MV-4-11 (cell line): Measurements from ENCODE around the gene ROBO1.

Experiments
- DNase-seq: peaks from one replicate; lab custom pipeline; 2025; lab: John Stamatoyannopoulos, UW

ROBO1 gene

DNA sequence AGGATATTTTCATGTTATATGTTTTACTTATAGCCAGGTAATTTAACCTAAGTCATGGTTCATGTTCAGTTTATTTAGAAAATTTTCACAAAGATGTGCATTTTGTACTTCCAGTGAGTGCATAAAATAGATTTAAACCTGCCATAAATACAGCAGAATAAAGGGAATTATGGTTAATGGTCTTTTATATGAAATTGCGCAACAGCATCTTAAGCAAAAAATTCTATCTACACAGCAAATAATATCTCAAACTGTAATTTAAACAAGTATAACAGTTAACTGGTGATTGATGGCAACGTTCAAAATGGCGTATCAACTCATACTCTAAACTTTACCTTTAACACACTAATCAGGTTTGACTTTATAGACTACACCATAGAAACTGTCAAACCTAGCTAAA is 97.6 kb downstream of the ROBO1 start:
- DNase-seq, result no peak

DNA sequence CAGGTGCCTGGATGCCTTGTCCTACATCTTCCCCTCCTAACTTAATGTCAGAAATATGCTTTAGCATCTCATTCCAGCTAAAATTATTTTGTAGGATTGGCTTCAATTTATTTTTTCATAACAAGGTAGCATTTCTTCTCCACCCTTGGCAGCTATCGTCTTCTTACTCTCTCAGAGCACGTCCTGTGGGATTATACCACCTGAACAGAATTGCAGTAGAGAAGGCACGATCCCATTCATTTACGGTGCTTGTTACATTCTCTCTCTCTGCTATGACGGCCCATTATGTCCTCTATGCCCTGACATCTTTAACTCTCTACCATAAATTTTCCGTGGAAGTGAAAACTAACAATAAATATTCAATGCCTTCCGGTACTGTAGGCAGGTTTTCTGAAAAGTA is 103.3 kb downstream of the ROBO1 start:
- DNase-seq, result no peak

DNA sequence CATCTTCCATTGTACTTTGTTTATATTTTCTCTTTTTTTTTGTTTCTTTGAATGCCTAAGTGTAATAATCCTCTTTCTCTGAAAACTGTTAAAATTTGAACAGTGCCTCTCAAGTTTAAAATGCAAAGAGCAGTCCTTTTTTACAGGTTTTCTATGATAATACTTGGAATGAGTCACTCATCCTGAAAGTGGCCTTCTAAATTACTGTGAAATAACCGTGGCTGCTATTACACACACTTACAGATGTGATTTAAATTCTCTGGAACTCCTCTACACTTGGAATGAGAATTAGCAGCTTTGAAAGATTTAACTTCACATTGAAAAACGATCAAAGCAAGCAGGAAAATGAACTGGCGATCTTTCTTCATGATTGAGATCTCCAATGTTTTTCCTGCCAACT is 105.9 kb downstream of the ROBO1 start:
- DNase-seq, result no peak

DNA sequence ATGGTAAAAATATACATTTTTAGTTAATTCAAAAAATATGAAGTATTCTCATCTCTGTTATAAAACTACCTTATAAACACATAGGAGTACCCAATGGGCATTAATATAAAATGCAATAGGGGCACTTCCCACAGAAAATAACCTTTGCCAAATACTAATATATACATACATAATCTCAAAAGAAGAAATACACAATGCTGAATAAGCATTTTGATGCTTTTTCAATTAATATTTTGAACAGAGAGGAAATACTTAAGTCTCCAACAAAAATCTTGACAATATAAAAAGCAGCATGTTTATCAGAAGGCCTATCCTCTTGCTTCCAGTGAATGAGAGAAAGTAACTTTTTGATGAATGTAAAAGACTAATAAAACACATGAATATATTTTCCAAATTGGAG is 110.7 kb downstream of the ROBO1 start:
- DNase-seq, result no peak

DNA sequence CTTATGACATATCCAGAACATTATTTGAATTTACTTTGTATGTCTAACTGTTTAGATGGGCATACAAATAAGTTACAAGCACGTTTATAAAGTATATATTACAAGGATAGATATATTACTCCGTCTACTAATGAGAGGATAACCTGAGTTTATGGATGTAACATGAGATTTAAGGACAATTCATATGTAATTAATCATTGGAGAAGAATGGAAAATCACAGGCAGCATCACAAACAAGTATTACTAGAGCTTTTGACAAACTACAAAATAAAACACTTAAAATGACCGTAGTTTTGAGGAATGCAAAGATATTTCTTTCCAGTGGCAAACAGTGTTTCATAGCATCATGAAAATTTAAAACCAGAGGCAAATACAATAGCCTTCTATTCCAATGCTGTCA is 113.8 kb downstream of the ROBO1 start:
- DNase-seq, result no peak

DNA sequence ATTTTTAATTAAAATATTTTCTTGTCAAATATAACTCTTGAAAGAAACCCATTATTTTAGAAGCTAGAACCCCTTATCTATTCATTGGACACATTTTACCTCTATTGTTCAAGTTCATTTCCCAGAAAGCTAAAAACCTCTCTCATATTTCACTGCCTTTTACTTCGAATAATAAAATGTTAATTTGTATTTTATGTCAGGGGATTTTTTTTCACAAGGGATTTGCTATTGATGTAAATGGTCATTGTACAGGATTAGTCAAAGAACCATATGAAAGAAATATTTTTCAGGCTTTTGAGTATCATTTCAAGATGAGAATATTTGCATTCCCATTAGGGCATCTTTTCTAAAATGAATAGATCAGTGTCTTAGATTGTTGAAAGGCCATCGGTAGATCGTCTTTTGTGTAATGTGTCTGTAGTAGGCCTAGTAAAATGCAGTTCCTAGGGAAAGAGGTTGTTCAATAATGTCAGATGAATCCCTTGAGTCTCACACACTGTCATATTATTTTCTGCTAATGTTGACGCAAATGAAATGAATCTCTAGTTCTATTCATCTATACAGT is 114.5 kb downstream of the ROBO1 start:
- DNase-seq, result no peak

DNA sequence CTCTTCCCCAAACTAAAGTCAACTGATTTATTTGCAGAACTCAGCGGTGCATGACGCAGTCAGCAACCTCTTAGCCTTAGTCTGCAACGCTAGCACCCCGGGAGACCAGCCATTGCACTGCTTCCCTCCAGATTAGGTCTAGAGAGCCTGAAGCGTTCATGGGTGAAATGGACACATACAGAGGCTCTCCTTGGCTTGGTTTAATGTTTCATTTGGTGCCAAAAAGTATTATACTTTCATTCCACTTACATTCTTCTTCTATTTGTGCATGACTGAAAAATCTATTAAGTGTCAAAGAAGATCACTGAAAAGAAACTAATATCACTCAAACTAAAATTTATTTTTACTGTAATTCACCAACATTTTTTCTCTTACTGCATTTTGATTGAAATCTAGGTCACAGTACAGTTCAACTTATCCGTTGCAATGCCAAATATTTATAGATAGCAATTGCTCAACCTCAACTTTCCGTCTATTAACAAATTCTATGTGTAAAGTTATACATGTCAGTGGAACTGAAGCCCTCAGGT is 116.2 kb downstream of the ROBO1 start:
- no peak for DNase-seq

DNA sequence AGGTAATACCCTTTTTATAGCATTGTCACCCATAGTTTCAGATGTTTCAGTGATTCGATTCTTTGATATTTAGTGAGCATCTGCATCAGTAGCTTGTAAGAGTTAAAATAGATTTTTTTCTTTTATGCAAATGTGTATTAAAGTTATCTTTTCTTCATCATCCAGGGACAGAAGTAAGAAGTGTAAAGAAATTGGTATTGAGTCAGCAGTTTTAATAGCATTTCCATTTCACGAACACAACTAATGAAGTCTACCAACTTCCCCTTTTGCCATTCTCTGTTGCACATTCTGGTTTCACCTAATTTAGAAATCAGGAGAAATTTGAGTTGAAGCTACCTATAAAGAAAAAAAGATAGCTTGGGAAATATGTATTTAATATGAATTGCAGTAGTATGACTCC is 127.9 kb downstream of the ROBO1 start:
- no peak for DNase-seq

DNA sequence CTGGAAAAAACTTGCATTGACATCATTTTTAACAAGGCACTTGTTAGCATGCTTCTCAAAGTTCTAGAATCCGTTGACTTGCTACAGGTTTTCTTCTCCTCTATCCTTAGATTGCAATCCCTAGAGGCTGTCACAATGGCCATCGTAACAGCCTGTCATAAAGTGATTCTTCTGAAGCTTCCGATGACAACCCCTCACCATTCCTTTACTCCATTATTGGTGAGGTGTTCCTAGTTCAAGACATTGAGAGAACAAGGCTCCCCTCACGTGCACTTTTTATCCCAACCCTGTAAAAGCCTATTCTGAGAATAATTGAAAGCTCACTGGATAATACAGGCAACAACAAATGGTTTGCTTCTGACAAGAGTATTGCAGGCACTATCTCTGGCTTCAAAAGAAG is 131.4 kb downstream of the ROBO1 start:
- DNase-seq, result no peak

DNA sequence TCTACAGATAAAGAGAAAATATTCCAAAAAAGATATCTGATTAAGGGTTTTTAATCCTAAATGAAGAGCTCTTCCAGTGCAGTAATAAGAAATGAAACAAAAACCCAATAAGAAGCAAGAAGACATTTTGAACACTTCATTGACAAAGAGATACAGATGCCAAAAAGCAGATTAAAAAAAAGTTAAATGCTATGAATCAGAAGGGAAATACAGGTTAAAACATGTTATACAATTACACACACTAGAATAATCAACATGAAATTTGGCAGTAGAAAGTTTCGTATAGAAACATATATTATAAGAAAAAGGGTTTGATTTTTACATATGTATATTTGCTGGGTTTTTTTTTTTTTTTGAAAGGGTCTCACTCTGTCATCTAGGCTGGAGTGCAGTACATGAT is 135.0 kb downstream of the ROBO1 start:
- DNase-seq, result no peak

DNA sequence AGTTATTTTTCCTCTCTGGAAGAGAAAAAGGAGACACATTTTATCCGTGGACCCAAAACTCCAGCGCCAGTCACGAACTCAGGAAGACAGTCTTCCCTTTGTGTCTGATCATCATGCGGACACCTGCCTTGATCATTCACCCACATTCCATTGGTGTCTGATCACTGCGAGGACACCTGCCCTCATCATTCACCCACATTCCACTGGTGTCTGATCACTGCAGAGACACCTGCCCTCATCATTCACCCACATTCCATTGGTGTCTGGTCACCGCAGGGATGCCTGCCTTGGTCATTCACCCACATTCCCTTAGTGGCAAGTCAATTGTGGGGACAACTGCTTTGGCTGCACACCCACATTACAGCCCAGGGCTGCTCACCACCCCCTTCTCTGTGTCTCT is 148.9 kb downstream of the ROBO1 start:
- DNase-seq, result no peak

DNA sequence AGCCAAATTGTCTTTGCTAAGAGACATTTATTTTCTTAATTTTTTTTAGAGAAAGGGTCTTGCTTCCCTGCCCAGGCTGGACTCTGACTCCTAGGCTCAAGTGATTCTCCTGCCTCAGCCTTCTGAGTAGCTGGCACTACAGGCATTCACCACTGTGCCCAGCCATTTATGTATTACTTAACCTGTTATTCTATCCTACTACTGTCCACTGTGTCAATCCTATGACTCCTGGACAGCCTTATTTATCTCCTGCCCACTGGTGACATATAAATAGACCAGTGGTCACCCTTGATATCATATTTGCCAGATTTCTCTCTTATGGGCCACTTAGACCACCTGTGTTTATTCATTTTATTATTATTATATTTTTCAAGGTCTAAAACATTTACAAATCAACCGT is 161.4 kb downstream of the ROBO1 start:
- DNase-seq, result no peak

DNA sequence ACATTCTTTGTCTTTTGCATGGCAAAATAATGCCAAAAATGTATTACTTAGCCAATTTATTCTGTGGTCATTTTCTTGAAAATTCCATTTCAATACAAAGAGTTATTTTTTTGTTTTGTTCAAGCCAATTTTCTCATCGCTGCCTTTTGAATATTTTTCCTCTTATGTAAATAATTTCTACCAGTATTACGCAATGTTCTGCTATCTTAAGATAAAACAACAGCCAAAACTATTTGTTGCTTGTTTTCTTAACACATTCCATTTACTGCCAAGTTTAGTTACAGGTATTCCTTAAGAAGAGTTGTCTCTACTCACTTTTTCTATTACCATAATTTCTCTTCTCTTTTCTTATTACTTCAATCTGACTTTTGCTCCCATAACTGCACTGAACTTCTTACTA is 163.1 kb downstream of the ROBO1 start:
- no peak for DNase-seq

DNA sequence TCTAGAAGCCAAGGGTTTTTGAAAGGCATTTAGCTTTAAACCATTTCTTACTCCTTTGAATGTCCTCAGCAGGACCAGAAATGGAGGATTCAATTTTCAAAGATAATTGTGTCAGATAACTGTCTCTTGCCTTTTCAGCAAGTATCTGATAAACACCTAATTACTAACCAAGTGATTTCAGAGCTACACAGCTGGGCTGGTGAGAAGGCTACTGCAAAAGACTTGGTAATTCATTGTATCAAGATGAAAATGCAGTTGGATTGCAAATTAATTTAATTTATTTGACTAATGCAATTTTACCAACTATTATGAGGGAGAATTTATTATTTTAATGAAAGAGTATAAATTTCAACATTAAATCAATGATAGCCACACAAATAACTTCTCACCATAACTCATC is 165.4 kb downstream of the ROBO1 start:
- DNase-seq, result no peak

DNA sequence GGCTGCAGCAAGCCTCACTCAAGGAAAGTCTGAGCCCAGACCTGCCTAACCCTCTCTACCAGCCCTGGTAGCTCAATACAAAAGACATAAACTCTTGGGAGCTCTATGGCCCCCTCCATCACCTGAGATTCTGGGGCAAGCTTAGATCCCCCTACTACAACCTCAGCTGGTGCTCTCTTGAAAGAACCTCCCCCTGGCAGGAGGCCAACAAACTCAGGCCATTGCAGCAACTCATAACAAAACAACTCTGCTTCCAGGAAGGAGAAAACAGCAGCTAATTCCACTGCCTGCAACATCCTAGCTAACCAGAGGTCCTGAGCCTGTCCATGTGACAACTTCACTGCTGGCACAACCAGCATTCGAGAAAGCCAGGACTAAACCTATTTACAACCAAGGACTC is 169.2 kb downstream of the ROBO1 start:
- DNase-seq, result no peak

DNA sequence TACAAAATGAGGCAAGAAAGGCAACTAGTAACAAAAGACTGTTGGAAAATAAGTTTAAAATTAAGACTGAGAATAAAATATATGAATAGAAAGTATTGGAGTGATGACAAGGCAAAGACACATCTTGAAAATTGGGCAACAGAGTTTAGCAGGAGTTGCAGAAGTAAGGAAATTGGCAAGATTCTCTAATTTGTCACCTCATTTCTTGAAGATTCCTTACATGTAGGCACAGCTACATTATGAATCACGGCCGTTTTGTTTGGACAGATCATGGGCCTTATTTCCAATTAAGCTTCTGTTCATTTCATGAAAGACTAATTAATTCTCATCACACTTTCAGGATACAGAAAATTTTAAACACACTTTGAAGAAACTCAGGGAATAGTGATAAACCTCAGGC is 170.1 kb downstream of the ROBO1 start:
- no peak for DNase-seq

DNA sequence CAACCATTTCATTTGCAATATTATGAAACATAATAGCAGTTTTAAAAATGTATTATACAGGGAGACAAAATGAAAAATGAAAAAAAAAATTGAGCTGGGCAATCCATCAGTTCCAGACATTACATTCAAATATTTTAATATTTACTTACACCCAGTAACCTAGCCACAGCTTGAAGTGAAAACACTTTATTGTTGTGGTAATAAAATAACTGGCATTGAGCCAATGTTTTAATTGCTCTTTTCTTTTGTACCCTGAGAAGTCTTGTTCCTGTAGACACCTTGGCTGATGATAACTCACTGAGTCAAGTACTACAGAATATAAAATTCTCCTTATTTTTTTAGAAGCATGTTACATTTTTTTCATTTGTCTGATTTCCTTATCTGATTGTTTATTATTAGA is 180.6 kb downstream of the ROBO1 start:
- DNase-seq, result no peak

DNA sequence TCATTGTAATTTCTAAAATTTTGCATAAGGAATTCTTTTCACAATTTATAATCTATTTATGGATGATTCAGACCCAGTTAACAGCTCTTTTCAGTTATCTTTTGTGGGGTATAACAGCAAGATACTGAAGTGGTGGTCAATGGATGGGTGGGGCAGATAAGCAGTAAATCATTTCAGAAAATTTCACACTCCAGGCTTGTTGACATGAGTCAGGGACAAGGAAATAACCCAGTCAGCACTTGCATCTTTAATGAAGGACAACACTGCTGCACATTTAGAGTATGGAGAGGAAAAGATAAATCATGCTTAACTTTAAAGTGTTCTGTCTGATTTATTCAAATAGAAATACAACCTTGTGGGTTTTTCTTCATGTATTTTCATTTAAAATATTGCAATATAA is 181.6 kb downstream of the ROBO1 start:
- DNase-seq, result no peak

DNA sequence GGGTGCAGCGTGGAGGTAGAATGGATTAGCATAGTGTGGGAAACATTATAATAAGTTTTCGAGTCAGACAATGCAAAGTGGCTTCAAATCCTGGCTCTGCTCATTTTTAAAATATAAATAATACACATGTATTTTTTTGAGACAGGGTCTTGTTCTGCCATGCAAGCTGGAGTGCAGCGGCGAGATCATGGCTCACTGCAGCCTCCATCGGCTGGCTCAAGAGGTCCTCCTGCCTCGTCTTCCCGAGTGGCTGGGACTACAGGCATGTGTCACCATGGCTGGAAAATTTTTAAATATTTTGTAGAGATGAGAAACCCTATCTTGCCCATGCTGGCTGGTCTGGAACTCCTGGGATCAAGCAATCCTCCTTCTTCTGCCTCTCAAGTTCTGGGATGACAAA is 194.9 kb downstream of the ROBO1 start:
- no peak for DNase-seq

DNA sequence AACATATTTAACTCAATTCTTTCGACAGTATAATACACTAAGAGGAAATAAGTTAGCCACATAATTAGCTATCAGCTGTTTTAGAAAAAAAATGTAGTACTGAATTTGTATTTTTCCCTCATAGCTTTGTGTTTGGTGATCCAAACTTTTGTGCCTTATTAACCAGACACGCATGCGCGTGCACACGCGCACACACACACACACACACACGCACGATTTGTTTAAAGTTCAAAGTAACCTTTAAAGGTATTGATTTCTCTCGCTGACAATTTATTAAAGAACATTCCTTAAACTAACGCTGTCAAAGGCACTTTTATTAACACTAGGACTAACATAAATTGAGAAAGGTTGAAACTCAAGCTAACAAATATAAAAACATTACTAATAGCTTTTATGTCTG is 198.9 kb downstream of the ROBO1 start:
- DNase-seq, result no peak

DNA sequence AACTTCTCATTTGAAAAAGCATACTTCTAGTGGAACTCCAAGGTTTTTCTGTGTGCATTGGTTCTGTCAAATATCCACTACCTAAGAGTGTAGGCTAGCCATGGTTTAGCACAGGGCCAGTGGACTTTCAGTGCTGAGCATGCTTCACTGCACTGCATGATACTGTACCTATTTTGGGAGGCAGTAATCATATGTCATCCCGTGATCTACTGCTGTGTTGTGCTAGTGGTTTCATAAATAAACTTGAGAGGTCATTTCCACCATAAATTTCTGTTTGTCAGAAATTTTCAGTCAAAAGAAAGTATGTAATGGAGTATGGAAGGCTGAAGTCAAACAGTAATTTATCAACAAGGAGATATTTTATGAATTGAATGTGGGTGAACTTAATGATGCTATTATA is 203.6 kb downstream of the ROBO1 start:
- DNase-seq, result no peak

DNA sequence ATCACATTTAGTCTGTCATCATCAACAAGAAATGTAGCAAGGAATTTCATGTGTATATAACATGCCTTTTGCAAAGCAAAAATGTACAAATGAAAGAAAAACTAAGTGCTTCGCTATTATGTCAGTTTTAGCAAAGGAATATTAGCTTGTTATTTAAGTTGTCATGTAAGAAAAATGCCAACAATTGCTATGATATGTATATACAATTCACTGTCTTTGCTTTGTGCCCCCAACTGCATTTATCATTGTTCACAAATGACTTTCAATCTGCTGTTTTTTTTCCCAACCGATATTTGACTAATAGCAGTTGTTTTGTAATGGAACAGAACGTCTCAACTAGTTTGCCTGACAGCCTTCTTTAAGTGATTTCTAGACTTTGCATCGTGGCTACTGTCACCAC is 207.1 kb downstream of the ROBO1 start:
- DNase-seq, result no peak

DNA sequence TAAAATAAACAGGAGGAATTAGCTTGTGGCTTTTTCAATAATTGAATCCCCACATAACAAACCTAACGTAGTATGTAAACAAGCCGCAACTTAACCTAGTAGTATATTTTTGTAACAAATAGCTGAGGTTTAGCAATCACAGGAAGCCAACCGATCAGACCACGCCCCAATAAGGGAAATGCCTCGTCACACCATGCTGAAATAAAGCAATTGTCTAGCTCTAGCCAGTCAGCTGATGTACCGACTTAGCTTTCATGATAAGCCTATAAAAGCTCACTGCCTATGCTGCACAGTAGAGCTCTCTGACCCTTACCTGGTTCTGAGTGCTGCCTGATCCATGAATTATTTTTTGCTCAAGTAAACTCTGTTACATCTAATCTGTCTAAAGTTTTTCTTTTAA is 208.9 kb downstream of the ROBO1 start:
- DNase-seq, result no peak

DNA sequence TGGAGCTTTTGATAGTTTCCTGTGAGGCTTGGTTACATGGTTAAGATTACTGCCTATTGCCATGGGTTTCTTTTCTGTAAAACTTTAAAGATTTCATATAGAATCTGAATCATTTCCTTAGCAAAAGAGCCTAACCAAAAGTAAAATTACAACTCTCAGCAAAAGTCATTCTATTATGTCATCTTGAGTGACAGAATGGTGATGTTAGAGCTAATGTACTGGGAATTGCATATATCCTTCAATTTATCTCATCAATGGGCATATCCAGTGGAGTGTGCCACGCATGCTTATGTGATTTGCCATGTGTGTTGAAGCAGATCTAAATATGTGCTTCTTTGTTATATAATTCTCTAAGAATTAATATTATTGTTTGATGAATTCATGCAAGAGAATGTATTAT is 212.1 kb downstream of the ROBO1 start:
- no peak for DNase-seq

DNA sequence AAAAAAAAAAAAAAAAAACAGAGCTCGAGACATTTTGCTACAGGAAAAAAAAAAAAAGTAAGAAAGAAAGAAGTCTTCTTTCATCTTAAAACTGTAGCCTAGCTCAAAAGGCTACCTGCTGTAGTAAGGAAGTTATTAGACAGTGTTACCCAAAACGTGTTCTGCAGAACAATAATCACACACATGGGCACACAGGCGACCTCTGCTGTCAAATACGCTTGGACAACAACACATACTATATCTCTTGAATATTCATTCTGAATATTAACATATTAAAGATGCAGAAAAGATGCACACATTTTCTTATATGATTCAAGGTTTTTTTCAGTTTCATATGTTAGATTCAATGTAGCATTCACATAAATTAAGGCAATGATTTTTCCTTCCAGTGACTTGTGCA is 215.8 kb downstream of the ROBO1 start:
- DNase-seq, result no peak
